GM23338 (cell line): ENCODE results near the gene SUPT3H.

ENCODE experiments used
- CREB1 ChIP-seq: fragments of 250-450 bp; sonication (Bioruptor Pico); IDR thresholded peaks from 2 replicates; pipeline ENCODE4 v1.5.0; 2020; ENCODE audit warnings: low read depth, mild to moderate bottlenecking, moderate library complexity
- EZH2 ChIP-seq: fragments of 200-600 bp; sonication (generic); IDR thresholded peaks from one replicate; pipeline ENCODE4 v1.8.0; 2017; ENCODE audit warnings: antibody characterized with exemption, mild to moderate bottlenecking, low read depth; ENCODE audit not compliant: unreplicated experiment
- EZH2phosphoT487 ChIP-seq: fragments of 200-600 bp; sonication (generic); IDR thresholded peaks from one replicate; pipeline ENCODE4 v1.8.1; 2018; ENCODE audit warnings: antibody characterized with exemption; ENCODE audit not compliant: unreplicated experiment
- JUNB ChIP-seq: IDR thresholded peaks from one replicate; pipeline ENCODE4 v1.6.1; 2016; ENCODE audit warnings: antibody characterized with exemption; ENCODE audit not compliant: unreplicated experiment
- NANOG ChIP-seq: IDR thresholded peaks from 2 replicates; pipeline ENCODE4 v1.6.1; 2016; ENCODE audit warnings: antibody characterized with exemption, borderline replicate concordance
- POLR2AphosphoS5 ChIP-seq: IDR thresholded peaks from 2 replicates; pipeline ENCODE4 v1.6.1; 2016; ENCODE audit warnings: antibody characterized with exemption, low read depth
- ZNF114 ChIP-seq: fragments of 250-450 bp; sonication (Bioruptor Pico); IDR thresholded peaks from 2 replicates; pipeline ENCODE4 v1.5.0; 2020; ENCODE audit warnings: mild to moderate bottlenecking, moderate library complexity
- ZNF331 ChIP-seq: fragments of 250-450 bp; sonication (Bioruptor Pico); IDR thresholded peaks from 2 replicates; pipeline ENCODE4 v1.5.0; 2020; ENCODE audit warnings: low read depth, mild to moderate bottlenecking, moderate library complexity
- TF ChIP-seq, protein P1 (sequence below), 2 experiments: fragments of 200-600 bp in 1 of 2; sonication (generic) in 1 of 2; conservative IDR thresholded peaks; 2 replicates each; pipeline versions ENCODE4 v1.5.1 to v1.6.1; 2016 to 2017; ENCODE audit warnings: antibody characterized with exemption in 2 of 2, low read depth in 2 of 2, mild to moderate bottlenecking in 2 of 2, moderate library complexity in 1 of 2
- TF ChIP-seq, protein P2 (sequence below): IDR thresholded peaks from one replicate; pipeline ENCODE4 v1.6.1; 2018; ENCODE audit warnings: antibody characterized with exemption; ENCODE audit not compliant: unreplicated experiment

DNA sequence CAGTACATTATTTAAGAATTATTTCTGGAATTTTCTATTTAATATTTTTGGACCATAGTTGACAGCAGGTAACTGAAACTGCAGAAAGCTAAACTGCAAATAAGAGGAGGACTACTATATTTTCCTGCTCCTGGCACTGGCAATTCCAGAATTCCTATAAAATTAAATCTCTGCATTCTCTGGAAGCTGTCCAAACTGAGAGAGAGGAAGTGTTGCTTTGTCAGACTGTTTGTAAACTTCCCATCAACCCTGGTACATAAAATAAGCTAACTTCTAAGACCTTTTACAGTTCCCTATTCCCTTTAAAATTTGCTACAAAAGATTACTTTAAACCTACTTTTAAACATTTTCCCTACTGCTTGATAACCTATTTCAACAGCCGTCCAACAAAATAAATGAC lies 245.7 kb downstream of the SUPT3H start:
- TF ChIP-seq, protein P1, sequence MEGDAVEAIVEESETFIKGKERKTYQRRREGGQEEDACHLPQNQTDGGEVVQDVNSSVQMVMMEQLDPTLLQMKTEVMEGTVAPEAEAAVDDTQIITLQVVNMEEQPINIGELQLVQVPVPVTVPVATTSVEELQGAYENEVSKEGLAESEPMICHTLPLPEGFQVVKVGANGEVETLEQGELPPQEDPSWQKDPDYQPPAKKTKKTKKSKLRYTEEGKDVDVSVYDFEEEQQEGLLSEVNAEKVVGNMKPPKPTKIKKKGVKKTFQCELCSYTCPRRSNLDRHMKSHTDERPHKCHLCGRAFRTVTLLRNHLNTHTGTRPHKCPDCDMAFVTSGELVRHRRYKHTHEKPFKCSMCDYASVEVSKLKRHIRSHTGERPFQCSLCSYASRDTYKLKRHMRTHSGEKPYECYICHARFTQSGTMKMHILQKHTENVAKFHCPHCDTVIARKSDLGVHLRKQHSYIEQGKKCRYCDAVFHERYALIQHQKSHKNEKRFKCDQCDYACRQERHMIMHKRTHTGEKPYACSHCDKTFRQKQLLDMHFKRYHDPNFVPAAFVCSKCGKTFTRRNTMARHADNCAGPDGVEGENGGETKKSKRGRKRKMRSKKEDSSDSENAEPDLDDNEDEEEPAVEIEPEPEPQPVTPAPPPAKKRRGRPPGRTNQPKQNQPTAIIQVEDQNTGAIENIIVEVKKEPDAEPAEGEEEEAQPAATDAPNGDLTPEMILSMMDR (conservative IDR thresholded peaks at IDR 0.05; ENCODE audit: low read depth in 2 of 2) = no peak
- no peak for TF ChIP-seq EZH2
- no peak for TF ChIP-seq EZH2phosphoT487
- no peak for TF ChIP-seq ZNF114
- TF ChIP-seq, protein P2, sequence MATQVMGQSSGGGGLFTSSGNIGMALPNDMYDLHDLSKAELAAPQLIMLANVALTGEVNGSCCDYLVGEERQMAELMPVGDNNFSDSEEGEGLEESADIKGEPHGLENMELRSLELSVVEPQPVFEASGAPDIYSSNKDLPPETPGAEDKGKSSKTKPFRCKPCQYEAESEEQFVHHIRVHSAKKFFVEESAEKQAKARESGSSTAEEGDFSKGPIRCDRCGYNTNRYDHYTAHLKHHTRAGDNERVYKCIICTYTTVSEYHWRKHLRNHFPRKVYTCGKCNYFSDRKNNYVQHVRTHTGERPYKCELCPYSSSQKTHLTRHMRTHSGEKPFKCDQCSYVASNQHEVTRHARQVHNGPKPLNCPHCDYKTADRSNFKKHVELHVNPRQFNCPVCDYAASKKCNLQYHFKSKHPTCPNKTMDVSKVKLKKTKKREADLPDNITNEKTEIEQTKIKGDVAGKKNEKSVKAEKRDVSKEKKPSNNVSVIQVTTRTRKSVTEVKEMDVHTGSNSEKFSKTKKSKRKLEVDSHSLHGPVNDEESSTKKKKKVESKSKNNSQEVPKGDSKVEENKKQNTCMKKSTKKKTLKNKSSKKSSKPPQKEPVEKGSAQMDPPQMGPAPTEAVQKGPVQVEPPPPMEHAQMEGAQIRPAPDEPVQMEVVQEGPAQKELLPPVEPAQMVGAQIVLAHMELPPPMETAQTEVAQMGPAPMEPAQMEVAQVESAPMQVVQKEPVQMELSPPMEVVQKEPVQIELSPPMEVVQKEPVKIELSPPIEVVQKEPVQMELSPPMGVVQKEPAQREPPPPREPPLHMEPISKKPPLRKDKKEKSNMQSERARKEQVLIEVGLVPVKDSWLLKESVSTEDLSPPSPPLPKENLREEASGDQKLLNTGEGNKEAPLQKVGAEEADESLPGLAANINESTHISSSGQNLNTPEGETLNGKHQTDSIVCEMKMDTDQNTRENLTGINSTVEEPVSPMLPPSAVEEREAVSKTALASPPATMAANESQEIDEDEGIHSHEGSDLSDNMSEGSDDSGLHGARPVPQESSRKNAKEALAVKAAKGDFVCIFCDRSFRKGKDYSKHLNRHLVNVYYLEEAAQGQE = no peak
- no peak for TF ChIP-seq POLR2AphosphoS5
- TF ChIP-seq CREB1 (CRISPR knock-in tag) = no peak
- no peak for TF ChIP-seq NANOG
- no peak for TF ChIP-seq JUNB
- no peak for TF ChIP-seq ZNF331 (CRISPR knock-in tag)
